HCT116 (cell line): Measurements from ENCODE around the gene MOB3B.

Source experiments
- CEBPB ChIP-seq: IDR thresholded peaks from 2 replicates; pipeline ENCODE4 v1.6.1; 2012; ENCODE audit warnings: low read depth
- CTCF ChIP-seq, 3 experiments: fragments of 200-600 bp in 1 of 3; sonication (generic) in 1 of 3; IDR thresholded peaks in 2 of 3; conservative IDR thresholded peaks in 1 of 3; 2 replicates each; pipeline ENCODE4 v1.5.1; 2012 to 2017; ENCODE audit warnings: low read depth in 2 of 3, low read length in 2 of 3, antibody characterized with exemption in 1 of 3, borderline replicate concordance in 1 of 3, control low read depth in 1 of 3, mild to moderate bottlenecking in 1 of 3, mixed read lengths in 1 of 3, mixed run types in 1 of 3, moderate library complexity in 1 of 3; ENCODE audit not compliant: insufficient read depth in 1 of 3
- EZH2 ChIP-seq: fragments of 200-600 bp; sonication (generic); IDR thresholded peaks from 2 replicates; pipeline ENCODE4 v1.6.1; 2017; ENCODE audit warnings: antibody characterized with exemption, mixed run types
- MAX ChIP-seq: IDR thresholded peaks from 2 replicates; pipeline ENCODE4 v1.6.1; 2012
- POLR2A ChIP-seq: IDR thresholded peaks from 2 replicates; pipeline ENCODE4 v1.7.0; 2011; ENCODE audit warnings: borderline replicate concordance; ENCODE audit not compliant: insufficient read depth, insufficient read length; ENCODE audit errors: extremely low read depth
- POLR2AphosphoS5 ChIP-seq: IDR thresholded peaks from 2 replicates; pipeline ENCODE4 v1.6.1; 2011; ENCODE audit warnings: mild to moderate bottlenecking, low read depth, low read length, moderate library complexity
- SIN3A ChIP-seq: IDR thresholded peaks from 2 replicates; pipeline ENCODE4 v1.6.1; 2012; ENCODE audit warnings: low read depth
- SP1 ChIP-seq: IDR thresholded peaks from 2 replicates; pipeline ENCODE4 v1.6.1; 2012; ENCODE audit warnings: low read depth
- ZBTB33 ChIP-seq: IDR thresholded peaks from 2 replicates; pipeline ENCODE4 v1.6.1; 2011; ENCODE audit warnings: mild to moderate bottlenecking, low read length, moderate library complexity; ENCODE audit not compliant: insufficient replicate concordance; ENCODE audit errors: extremely low read depth
- ZNF274 ChIP-seq: fragments of 200-500 bp; sonication (Bioruptor generic); IDR thresholded peaks from 2 replicates; pipeline ENCODE4 v1.6.1; 2014; ENCODE audit warnings: mild to moderate bottlenecking, low read depth, low read length, inconsistent platforms

GRCh38 chr9:27308691-27309390 is 220.8 kb downstream of the MOB3B start:
- TF ChIP-seq CTCF (IDR thresholded peaks at IDR 0.05 in 2 of 3, conservative IDR thresholded peaks at IDR 0.05 in 1 of 3; ENCODE audit: borderline replicate concordance in 1 of 3, insufficient read depth in 1 of 3, low read depth in 2 of 3, low read length in 2 of 3) (no peak), ZBTB33 (no peak), POLR2A (no peak), POLR2AphosphoS5 (no peak), MAX (no peak), CEBPB (no peak), SP1 (no peak), SIN3A (no peak), ZNF274 (no peak), EZH2 (no peak)
